HUES64 (cell line): ENCODE data around the gene SARS1.
A peak's percentile ranks its signal among the peaks of the same experiment; 100 is the strongest.

Experiments
- H3K27ac ChIP-seq: 2 replicates; pipeline ENCODE4 v1.7.0; 2013; ENCODE audit warnings: low read depth, low read length, inconsistent platforms
- H3K27me3 ChIP-seq: 2 replicates; pipeline ENCODE4 v1.6.1; 2013; ENCODE audit warnings: mild to moderate bottlenecking, low read length; ENCODE audit not compliant: insufficient read depth
- H3K36me3 ChIP-seq: 2 replicates; pipeline ENCODE4 v1.6.1; 2013; ENCODE audit warnings: mild to moderate bottlenecking, low read length; ENCODE audit not compliant: insufficient read depth
- H3K4me1 ChIP-seq: 2 replicates; pipeline ENCODE4 v1.6.1; 2013; ENCODE audit warnings: mild to moderate bottlenecking, low read length, moderate library complexity; ENCODE audit not compliant: insufficient read depth
- H3K4me3 ChIP-seq: 2 replicates; pipeline ENCODE4 v1.5.1; 2013; ENCODE audit warnings: mild to moderate bottlenecking, low read length, moderate library complexity
- H3K9ac ChIP-seq: 2 replicates; pipeline ENCODE4 v1.6.1; 2013; ENCODE audit warnings: mild to moderate bottlenecking, low read depth, low read length
- H3K9me3 ChIP-seq: 2 replicates; pipeline ENCODE4 v1.6.1; 2013; ENCODE audit warnings: low read depth, low read length; ENCODE audit not compliant: insufficient read depth
- WGBS: fragments of 150-250, 120-280 bp; methylation state at CpG from one replicate; pipeline ENCODE4 v1.1.7; 2013; ENCODE audit warnings: missing lambda C conversion rate; 5-methylcytosine and 5-hydroxymethylcytosine counted together

Gene SARS1

DNA sequence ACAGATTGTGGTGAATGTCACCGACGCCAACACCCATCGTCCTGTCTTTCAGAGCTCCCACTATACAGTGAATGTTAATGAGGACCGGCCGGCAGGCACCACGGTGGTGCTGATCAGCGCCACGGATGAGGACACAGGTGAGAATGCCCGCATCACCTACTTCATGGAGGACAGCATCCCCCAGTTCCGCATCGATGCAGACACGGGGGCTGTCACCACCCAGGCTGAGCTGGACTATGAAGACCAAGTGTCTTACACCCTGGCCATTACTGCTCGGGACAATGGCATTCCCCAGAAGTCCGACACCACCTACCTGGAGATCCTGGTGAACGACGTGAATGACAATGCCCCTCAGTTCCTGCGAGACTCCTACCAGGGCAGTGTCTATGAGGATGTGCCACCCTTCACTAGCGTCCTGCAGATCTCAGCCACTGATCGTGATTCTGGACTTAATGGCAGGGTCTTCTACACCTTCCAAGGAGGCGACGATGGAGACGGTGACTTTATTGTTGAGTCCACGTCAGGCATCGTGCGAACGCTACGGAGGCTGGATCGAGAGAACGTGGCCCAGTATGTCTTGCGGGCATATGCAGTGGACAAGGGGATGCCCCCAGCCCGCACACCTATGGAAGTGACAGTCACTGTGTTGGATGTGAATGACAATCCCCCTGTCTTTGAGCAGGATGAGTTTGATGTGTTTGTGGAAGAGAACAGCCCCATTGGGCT lies 38.6 kb downstream of the SARS1 start:
- no peak overlapping the region for H3K4me3 ChIP-seq
- H3K4me1 ChIP-seq = peaks cover 26% of the 10 kb centered on the region
- 96% methylated on average over 31 of the region's 31 CpGs for WGBS
- H3K27me3 ChIP-seq = peaks cover 17% of the 10 kb centered on the region
- H3K27ac ChIP-seq = no peak overlapping the region
- peaks cover 13% of the 10 kb centered on the region; the same call in 1 of the 2 replicates for H3K36me3 ChIP-seq
- H3K9me3 ChIP-seq = no peaks in the 10 kb centered on the region
- no peak overlapping the region for H3K9ac ChIP-seq

DNA sequence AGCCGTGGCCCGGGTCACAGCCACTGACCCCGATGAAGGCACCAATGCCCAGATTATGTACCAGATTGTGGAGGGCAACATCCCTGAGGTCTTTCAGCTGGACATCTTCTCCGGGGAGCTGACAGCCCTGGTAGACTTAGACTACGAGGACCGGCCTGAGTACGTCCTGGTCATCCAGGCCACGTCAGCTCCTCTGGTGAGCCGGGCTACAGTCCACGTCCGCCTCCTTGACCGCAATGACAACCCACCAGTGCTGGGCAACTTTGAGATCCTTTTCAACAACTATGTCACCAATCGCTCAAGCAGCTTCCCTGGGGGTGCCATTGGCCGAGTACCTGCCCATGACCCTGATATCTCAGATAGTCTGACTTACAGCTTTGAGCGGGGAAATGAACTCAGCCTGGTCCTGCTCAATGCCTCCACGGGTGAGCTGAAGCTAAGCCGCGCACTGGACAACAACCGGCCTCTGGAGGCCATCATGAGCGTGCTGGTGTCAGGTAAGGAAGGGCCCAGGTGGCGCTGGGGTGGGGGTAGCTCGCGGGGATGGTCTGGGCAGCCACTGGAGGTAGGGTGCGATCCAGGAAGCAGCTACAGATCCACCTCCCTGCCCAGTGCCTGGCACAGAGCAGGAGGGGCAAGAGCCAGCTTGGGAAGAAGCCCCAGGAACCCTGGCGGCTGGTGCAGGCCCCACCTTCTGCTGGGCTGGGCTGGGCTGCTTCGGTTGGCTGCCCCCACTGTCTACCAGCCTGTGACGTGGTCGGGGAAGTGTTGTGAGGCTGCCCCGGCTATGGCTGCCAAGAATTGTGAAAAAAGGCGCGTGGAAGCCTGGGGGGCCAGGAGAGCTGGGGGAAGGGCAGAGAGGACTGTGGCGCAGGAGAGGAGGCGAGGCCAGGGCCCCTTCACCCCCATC lies 39.4 kb downstream of the SARS1 start:
- Histone ChIP-seq H3K9ac (peak overlapping the region; percentile 34; the same call in 1 of the 2 replicates), H3K9me3 (no peaks in the 10 kb centered on the region), H3K36me3 (peaks cover 13% of the 10 kb centered on the region; the same call in 1 of the 2 replicates), H3K4me1 (peaks cover 26% of the 10 kb centered on the region), H3K27ac (peak overlapping the region; percentile 79; the same call in 1 of the 2 replicates), H3K4me3 (peak overlapping the region; percentile 24; the same call in 1 of the 2 replicates), H3K27me3 (peaks cover 14% of the 10 kb centered on the region)
- WGBS = 83% methylated on average over 33 of the region's 33 CpGs

DNA sequence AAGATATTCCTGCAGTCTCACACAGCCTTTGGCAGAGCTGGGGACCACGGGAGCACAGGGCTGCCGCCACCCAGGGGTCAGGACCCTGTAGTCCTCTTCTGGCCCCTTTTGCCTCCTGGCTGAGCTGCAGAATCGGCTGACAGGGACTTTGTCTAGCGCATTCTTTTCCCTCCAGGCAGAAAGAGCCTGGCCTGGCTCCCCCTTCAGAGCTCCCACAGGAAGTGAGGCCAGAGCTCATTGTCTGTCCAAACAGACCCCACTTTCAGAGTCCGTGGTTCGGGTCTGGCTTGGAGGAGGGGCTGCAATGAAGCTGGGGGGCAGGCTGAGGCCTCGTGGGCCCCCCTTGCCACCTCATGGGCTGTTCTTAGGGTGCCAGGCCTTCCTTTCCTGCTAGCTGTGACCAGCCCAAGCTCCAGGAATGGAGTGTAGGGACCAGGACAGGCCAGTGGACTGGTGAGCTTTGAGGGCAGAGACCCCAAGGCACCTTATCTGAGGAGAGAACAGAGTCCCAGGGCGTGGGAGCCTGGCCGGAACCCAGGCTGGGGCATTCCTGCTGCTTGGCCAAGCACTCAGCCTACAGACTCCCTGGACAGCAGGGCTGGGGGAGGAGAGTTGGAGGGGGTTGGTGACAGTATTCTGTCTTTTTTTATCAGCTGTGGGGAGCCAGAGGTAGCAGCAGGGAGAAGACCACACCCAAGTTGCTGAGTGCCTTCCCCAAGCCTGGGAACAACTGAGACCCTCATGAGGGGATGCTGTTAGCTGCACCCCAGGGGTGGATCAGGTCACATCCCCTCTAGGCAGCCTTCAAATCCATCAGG lies 40.3 kb downstream of the SARS1 start:
- WGBS = 49% methylated on average over 9 of the region's 9 CpGs
- H3K36me3 ChIP-seq = peaks cover 15% of the 10 kb centered on the region
- H3K27ac ChIP-seq = peak overlapping the region; percentile 79
- no peaks in the 10 kb centered on the region for H3K9me3 ChIP-seq
- peak overlapping the region; percentile 24; the same call in 1 of the 2 replicates for H3K4me3 ChIP-seq
- H3K4me1 ChIP-seq = peaks cover 22% of the 10 kb centered on the region
- H3K27me3 ChIP-seq = peaks cover 11% of the 10 kb centered on the region
- H3K9ac ChIP-seq = peak overlapping the region; percentile 34

DNA sequence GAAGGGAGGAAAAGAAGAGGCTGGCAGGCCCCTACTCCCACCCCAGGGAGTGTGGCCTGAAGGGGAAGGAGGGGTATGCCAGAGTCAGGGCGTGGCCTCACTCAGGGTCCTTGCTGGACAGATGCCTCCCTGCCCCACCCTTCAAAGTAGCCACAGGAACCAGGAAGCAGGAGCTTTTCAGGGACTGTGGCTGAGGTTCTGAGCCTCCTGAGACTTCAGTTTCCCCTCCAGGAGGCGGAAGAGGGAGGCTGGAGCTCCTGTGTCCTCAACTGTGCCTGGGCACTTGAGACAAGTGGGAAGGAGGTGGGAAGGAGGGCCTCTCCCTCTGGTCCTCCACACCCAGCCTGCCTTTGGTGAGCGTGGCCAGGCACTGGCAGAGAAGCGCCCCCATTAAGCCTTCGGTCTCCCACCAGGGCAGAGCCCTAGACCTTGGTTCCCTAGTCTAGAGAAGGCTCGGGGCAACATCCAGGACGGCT lies 40.9 kb downstream of the SARS1 start:
- Histone ChIP-seq H3K27ac (no peak overlapping the region), H3K36me3 (peaks cover 18% of the 10 kb centered on the region), H3K4me3 (peak overlapping the region; percentile 7; the same call in 1 of the 2 replicates), H3K4me1 (peaks cover 27% of the 10 kb centered on the region), H3K9me3 (no peaks in the 10 kb centered on the region), H3K27me3 (peaks cover 11% of the 10 kb centered on the region), H3K9ac (peak overlapping the region; percentile 60)
- WGBS = 70% methylated on average over 7 of the region's 7 CpGs

DNA sequence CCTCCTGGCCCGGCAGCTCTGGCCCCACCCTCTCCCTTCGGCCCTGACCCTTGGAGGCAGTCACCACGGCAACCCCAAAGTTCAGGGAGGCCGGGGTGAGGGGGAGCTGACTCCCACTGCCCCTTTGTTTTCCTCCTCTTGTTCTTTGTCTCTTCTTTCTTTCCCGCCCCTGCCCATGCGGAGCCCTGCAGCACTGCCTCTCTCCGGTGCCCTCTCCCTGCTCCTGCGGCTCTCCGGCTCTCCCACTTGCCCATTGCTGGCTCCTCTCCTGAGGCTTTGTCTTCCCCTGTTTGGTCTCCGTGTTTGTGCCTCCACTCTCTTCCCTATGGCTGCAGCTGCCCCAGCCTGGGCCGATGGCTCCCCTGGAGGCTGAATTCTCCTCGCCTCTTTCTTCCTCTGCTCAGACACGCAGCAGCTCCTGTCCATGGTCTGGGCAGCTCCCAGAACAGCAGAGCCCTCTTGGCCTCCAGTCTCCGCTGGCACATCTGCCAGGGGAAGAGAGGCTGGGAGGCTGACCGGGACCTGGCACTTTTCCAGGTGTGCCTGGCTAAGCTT lies 41.5 kb downstream of the SARS1 start:
- Histone ChIP-seq H3K9ac (peak overlapping the region; percentile 60), H3K36me3 (peaks cover 18% of the 10 kb centered on the region), H3K4me3 (peak overlapping the region; percentile 7; the same call in 1 of the 2 replicates), H3K27me3 (peaks cover 8% of the 10 kb centered on the region), H3K9me3 (no peaks in the 10 kb centered on the region), H3K4me1 (peaks cover 30% of the 10 kb centered on the region), H3K27ac (0 out of 2 replicates have a peak overlapping the region, but pooled peaks have one; percentile 4)
- WGBS = 53% methylated on average over 15 of the region's 15 CpGs

DNA sequence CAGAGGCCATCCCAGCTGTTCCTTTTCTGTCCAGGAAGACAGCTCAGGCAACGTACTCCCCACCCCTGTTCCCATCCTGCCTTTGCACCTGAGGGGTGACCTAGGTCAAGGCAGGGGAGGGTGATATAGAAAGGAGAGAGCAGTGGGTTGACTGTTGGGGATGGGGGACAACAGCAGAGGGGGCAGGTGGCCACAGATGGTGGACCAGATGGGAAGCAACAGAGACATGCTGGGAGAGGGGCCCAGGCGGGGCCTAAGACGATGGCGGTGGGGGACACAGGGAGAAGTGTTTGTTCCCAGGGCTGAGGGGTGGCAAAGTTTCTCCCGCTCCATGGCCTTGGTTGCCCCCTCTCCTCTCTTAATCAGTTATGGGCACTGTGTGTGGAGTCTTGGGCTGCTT lies 42.0 kb downstream of the SARS1 start:
- H3K9ac ChIP-seq = peak overlapping the region; percentile 60
- peaks cover 35% of the 10 kb centered on the region for H3K4me1 ChIP-seq
- peaks cover 18% of the 10 kb centered on the region for H3K36me3 ChIP-seq
- no peak overlapping the region for H3K27ac ChIP-seq
- H3K27me3 ChIP-seq = peaks cover 3% of the 10 kb centered on the region
- no peaks in the 10 kb centered on the region for H3K9me3 ChIP-seq
- H3K4me3 ChIP-seq = no peak overlapping the region
- 88% methylated on average over 5 of the region's 5 CpGs for WGBS

DNA sequence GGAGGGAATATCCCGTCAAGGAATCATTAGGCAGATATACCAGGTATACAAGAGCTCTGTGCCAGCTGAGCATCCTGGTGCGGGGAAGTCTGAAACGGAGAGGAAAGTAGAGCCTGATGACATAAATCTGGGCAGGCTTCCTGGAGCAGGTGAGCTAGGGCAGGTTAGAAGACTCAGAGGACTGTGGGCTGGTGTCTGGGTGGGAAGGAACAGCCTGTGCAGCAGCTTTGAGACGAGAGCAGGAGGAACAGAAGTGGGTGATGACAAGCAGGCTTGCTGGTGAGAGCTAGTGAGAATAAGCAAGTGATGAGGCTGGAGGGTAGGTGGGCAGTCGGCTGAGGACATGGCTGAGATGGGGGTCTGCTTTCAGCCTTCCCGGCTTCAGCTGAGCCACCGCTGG lies 42.4 kb downstream of the SARS1 start:
- 88% methylated on average over 7 of the region's 7 CpGs for WGBS
- H3K9ac ChIP-seq = no peak overlapping the region
- no peaks in the 10 kb centered on the region; the same call in 1 of the 2 replicates for H3K27me3 ChIP-seq
- H3K4me3 ChIP-seq = no peak overlapping the region
- peaks cover 35% of the 10 kb centered on the region for H3K4me1 ChIP-seq
- H3K27ac ChIP-seq = no peak overlapping the region
- no peaks in the 10 kb centered on the region for H3K9me3 ChIP-seq
- peaks cover 18% of the 10 kb centered on the region for H3K36me3 ChIP-seq

DNA sequence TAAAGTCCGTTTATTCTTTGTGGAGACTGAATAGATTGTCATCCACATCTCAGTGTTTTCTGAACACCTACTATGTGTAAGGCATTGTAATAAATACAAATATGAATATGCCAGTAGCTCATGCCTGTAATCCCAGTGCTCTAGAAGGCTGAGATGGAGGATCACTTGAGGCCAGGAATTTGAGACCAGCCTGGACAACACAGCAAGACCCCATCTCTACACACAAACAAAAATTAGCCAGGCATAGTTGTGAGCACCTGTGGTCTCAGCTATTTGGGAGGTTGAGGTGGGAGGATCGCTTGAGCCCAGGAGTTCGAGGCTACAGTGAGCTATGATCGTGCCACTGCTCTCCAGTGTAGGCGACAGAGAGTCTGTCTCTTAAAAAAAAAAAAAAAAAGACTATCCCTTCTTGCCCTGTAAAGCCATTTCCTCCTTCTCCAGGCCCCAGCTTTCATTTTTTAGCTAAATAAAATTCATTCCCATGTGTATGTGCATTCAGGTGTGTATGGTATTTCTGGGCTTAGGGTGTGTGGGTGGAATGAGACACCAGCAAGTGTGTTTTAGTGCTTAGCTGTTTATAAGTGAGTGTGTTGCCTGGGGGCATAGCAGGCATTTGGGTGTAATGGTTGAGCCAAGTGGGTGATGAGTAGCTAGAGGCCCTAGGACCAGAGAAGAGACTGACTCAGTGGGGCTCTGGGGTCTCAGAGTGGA lies 43.4 kb downstream of the SARS1 start:
- peaks cover 35% of the 10 kb centered on the region for H3K4me1 ChIP-seq
- no peak overlapping the region for H3K9ac ChIP-seq
- H3K27me3 ChIP-seq = no peaks in the 10 kb centered on the region
- H3K9me3 ChIP-seq = no peaks in the 10 kb centered on the region
- no peak overlapping the region for H3K4me3 ChIP-seq
- 98% methylated on average over 5 of the region's 5 CpGs for WGBS
- H3K27ac ChIP-seq = no peak overlapping the region
- H3K36me3 ChIP-seq = peaks cover 19% of the 10 kb centered on the region

DNA sequence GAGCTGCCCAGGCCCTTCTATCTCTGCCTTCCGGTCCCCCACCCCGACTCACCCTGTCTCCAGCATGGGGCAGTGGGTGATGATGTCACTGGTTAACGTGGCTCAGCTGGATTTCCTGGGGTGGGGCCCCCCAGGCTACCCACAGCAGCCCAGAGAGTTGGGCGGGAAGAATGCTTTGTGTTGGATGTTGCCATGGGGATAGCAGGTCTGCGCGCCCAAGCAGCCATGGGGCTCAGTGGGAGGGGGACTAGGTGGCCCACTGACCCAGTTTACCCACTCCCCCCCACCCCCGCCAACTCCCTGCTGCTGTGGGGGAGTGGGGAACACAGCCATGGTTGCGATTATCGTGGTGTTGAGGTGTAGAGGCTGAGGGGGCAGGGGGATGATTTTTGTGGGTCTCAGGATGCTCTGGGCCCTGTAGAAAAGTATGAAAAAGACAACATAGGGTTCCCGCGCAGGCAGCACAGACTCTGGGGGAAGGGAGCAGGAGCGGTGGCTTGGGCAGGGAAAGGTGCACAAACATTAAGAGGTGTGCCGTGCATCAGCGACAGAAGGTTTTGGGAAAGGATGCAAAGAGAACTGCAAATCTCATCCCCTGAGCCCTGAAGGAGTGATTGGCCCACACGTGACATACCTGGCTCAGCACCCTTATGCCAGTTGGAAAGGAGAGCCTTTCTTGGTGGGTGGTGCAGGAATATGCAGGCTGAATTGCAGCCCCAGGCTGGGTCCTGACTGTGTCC lies 44.1 kb downstream of the SARS1 start:
- Histone ChIP-seq H3K9ac (no peak overlapping the region), H3K27ac (no peak overlapping the region), H3K36me3 (peaks cover 14% of the 10 kb centered on the region), H3K9me3 (no peaks in the 10 kb centered on the region), H3K4me3 (no peak overlapping the region), H3K27me3 (no peaks in the 10 kb centered on the region), H3K4me1 (peaks cover 35% of the 10 kb centered on the region)
- 88% methylated on average over 13 of the region's 15 CpGs for WGBS
